ENCODE data around the gene ARRB2. TPM values are rescaled to one million over a fixed set of nuclear protein-coding genes. Genes with fewer than 3 reads are reported as not detected.

ARRB2 gene
- total RNA-seq (2014; rRNA removed; shearing (Covaris generic)) = 23.0 and 45.0 TPM in 2 replicates
- 37.3 and 39.5 TPM in 2 replicates for polyA plus RNA-seq (2016; fragmentation: Nextera tagmentation; extraction: Ambion mirVana)
- long read RNA-seq, partial matches to known transcripts = 1 of 10 reads
- long read RNA-seq, other reads (novel, unspliced or antisense) = 6 of 10 reads

DNA sequence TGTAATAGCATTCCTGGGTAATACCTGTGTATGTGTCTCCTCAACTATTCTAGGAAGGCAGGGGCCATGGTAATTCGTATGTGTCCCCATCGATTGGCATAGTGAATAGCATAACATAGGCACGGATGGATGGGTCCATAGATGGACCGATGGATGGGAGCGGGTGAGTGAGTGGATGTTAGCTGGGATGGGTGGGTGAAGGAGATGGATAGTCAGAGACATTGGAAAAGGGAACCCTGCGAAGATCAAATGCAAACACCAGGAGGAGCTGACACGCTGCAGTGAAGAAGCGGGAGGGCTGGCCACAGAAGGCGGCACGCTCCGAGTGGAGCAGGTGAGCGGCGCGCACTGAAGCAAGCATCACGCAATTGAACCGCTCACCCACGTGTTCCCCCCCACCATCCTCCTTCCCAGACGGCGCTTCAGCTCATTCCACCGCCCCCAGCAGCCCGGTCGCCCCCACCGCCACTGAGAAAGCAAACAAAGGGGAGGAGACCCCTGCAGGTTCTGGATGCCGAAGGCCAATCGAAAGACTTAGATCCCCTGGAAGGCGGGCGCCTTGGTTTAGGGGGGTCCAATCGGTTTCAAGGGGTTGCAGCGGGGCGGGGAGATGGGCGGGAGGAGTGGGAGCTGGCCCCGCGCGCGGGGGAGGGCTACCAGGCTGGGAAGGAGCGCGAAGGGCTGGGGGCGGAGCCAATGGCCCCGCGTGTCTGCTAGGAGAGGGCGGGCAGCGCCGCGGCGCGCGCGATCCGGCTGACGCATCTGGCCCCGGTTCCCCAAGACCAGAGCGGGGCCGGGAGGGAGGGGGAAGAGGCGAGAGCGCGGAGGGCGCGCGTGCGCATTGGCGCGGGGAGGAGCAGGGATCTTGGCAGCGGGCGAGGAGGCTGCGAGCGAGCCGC lies at the start of gene ARRB2:
Gene ARRB2 (plus strand): TSS at position 839 of the 899 bp plus-strand sequence. CDS start 90 bp downstream, outside the sequence.
- no peaks in the 10 kb centered on the region; the same call in 1 of the 2 replicates for H4K20me1 ChIP-seq (replicated peaks; ENCODE audit: insufficient read depth)
- peak within 1 kb of the TSS; percentile 76 for H3K4me3 ChIP-seq
- peak within 1 kb of the TSS; percentile 76; the same call in 1 of the 2 replicates for H2AFZ ChIP-seq
- H3K79me2 ChIP-seq (replicated peaks; ENCODE audit: insufficient read depth) = peaks cover 27% of the 10 kb centered on the region
- DNase-seq (ENCODE audit: low spot score) (peak; percentile 98), ATAC-seq (peak; percentile 80)
- Mint-ChIP-seq H3K4me1 (peaks cover 28% of the 10 kb centered on the region), H3K27me3 (ENCODE audit: insufficient read depth, low read depth, poor library complexity) (peaks cover 10% of the 10 kb centered on the region), H3K9me3 (peaks cover 10% of the 10 kb centered on the region; the same call in 2 of the 3 replicates), H3K4me3 (peak within 1 kb of the TSS; percentile 77), H3K36me3 (ENCODE audit: low read depth) (peaks cover 6% of the 10 kb centered on the region; the same call in 1 of the 3 replicates), H3K27ac (peak within 1 kb of the TSS; percentile 90)
- TF ChIP-seq, protein P1, sequence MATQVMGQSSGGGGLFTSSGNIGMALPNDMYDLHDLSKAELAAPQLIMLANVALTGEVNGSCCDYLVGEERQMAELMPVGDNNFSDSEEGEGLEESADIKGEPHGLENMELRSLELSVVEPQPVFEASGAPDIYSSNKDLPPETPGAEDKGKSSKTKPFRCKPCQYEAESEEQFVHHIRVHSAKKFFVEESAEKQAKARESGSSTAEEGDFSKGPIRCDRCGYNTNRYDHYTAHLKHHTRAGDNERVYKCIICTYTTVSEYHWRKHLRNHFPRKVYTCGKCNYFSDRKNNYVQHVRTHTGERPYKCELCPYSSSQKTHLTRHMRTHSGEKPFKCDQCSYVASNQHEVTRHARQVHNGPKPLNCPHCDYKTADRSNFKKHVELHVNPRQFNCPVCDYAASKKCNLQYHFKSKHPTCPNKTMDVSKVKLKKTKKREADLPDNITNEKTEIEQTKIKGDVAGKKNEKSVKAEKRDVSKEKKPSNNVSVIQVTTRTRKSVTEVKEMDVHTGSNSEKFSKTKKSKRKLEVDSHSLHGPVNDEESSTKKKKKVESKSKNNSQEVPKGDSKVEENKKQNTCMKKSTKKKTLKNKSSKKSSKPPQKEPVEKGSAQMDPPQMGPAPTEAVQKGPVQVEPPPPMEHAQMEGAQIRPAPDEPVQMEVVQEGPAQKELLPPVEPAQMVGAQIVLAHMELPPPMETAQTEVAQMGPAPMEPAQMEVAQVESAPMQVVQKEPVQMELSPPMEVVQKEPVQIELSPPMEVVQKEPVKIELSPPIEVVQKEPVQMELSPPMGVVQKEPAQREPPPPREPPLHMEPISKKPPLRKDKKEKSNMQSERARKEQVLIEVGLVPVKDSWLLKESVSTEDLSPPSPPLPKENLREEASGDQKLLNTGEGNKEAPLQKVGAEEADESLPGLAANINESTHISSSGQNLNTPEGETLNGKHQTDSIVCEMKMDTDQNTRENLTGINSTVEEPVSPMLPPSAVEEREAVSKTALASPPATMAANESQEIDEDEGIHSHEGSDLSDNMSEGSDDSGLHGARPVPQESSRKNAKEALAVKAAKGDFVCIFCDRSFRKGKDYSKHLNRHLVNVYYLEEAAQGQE (IDR thresholded peaks at IDR 0.05; ENCODE audit: unreplicated experiment) = no peak
- TF ChIP-seq, protein P2, sequence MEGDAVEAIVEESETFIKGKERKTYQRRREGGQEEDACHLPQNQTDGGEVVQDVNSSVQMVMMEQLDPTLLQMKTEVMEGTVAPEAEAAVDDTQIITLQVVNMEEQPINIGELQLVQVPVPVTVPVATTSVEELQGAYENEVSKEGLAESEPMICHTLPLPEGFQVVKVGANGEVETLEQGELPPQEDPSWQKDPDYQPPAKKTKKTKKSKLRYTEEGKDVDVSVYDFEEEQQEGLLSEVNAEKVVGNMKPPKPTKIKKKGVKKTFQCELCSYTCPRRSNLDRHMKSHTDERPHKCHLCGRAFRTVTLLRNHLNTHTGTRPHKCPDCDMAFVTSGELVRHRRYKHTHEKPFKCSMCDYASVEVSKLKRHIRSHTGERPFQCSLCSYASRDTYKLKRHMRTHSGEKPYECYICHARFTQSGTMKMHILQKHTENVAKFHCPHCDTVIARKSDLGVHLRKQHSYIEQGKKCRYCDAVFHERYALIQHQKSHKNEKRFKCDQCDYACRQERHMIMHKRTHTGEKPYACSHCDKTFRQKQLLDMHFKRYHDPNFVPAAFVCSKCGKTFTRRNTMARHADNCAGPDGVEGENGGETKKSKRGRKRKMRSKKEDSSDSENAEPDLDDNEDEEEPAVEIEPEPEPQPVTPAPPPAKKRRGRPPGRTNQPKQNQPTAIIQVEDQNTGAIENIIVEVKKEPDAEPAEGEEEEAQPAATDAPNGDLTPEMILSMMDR (conservative IDR thresholded peaks at IDR 0.05; ENCODE audit: low read depth in 2 of 2) = peak; percentile 49 to 53
- TF ChIP-seq, protein P3, sequence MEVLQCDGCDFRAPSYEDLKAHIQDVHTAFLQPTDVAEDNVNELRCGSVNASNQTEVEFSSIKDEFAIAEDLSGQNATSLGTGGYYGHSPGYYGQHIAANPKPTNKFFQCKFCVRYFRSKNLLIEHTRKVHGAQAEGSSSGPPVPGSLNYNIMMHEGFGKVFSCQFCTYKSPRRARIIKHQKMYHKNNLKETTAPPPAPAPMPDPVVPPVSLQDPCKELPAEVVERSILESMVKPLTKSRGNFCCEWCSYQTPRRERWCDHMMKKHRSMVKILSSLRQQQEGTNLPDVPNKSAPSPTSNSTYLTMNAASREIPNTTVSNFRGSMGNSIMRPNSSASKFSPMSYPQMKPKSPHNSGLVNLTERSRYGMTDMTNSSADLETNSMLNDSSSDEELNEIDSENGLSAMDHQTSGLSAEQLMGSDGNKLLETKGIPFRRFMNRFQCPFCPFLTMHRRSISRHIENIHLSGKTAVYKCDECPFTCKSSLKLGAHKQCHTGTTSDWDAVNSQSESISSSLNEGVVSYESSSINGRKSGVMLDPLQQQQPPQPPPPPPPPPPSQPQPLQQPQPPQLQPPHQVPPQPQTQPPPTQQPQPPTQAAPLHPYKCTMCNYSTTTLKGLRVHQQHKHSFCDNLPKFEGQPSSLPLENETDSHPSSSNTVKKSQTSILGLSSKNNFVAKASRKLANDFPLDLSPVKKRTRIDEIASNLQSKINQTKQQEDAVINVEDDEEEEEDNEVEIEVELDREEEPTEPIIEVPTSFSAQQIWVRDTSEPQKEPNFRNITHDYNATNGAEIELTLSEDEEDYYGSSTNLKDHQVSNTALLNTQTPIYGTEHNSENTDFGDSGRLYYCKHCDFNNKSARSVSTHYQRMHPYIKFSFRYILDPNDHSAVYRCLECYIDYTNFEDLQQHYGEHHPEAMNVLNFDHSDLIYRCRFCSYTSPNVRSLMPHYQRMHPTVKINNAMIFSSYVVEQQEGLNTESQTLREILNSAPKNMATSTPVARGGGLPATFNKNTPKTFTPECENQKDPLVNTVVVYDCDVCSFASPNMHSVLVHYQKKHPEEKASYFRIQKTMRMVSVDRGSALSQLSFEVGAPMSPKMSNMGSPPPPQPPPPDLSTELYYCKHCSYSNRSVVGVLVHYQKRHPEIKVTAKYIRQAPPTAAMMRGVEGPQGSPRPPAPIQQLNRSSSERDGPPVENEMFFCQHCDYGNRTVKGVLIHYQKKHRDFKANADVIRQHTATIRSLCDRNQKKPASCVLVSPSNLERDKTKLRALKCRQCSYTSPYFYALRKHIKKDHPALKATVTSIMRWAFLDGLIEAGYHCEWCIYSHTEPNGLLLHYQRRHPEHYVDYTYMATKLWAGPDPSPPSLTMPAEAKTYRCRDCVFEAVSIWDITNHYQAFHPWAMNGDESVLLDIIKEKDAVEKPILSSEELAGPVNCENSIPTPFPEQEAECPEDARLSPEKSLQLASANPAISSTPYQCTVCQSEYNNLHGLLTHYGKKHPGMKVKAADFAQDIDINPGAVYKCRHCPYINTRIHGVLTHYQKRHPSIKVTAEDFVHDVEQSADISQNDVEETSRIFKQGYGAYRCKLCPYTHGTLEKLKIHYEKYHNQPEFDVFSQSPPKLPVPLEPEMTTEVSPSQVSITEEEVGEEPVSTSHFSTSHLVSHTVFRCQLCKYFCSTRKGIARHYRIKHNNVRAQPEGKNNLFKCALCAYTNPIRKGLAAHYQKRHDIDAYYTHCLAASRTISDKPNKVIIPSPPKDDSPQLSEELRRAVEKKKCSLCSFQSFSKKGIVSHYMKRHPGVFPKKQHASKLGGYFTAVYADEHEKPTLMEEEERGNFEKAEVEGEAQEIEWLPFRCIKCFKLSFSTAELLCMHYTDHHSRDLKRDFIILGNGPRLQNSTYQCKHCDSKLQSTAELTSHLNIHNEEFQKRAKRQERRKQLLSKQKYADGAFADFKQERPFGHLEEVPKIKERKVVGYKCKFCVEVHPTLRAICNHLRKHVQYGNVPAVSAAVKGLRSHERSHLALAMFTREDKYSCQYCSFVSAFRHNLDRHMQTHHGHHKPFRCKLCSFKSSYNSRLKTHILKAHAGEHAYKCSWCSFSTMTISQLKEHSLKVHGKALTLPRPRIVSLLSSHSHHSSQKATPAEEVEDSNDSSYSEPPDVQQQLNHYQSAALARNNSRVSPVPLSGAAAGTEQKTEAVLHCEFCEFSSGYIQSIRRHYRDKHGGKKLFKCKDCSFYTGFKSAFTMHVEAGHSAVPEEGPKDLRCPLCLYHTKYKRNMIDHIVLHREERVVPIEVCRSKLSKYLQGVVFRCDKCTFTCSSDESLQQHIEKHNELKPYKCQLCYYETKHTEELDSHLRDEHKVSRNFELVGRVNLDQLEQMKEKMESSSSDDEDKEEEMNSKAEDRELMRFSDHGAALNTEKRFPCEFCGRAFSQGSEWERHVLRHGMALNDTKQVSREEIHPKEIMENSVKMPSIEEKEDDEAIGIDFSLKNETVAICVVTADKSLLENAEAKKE (CRISPR knock-in tag; IDR thresholded peaks at IDR 0.05) = no peak
- TF ChIP-seq CREB1 (CRISPR knock-in tag; IDR thresholded peaks at IDR 0.05; ENCODE audit: low read depth) = peak; percentile 66; the same call in 1 of the 2 replicates
- TF ChIP-seq ZNF114 (CRISPR knock-in tag; IDR thresholded peaks at IDR 0.05) = no peak
- TF ChIP-seq ZNF331 (CRISPR knock-in tag; IDR thresholded peaks at IDR 0.05; ENCODE audit: low read depth) = no peak
- peak; percentile 47 for TF ChIP-seq POLR2AphosphoS5 (IDR thresholded peaks at IDR 0.05; ENCODE audit: low read depth)
- TF ChIP-seq, protein P4, sequence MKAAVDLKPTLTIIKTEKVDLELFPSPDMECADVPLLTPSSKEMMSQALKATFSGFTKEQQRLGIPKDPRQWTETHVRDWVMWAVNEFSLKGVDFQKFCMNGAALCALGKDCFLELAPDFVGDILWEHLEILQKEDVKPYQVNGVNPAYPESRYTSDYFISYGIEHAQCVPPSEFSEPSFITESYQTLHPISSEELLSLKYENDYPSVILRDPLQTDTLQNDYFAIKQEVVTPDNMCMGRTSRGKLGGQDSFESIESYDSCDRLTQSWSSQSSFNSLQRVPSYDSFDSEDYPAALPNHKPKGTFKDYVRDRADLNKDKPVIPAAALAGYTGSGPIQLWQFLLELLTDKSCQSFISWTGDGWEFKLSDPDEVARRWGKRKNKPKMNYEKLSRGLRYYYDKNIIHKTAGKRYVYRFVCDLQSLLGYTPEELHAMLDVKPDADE (IDR thresholded peaks at IDR 0.05) = no peak
- H3K36me3 ChIP-seq (ENCODE audit: insufficient read depth) = no peaks in the 10 kb centered on the region
- no peaks in the 10 kb centered on the region for H3K27me3 ChIP-seq (ENCODE audit: insufficient read depth)
- H3K4me2 ChIP-seq = peak within 1 kb of the TSS; percentile 100
- peaks cover 26% of the 10 kb centered on the region for H3K4me1 ChIP-seq (ENCODE audit: insufficient read depth)
- peaks cover 17% of the 10 kb centered on the region; the same call in 1 of the 2 replicates for H3F3A ChIP-seq (replicated peaks; ENCODE audit: low read depth)
- peak within 1 kb of the TSS; percentile 84 for H3K27ac ChIP-seq (ENCODE audit: low read depth)
- no peaks in the 10 kb centered on the region for H3K9me2 ChIP-seq (ENCODE audit: insufficient read depth)
